GM19043 (cell line): ENCODE results near the gene SLC25A13.
"Not testable (repeated sequence)": the region's sequence is repeated elsewhere in the genome, so short reads cannot be mapped to it uniquely, and the experiment has no call there.

Experiments used
- ATAC-seq: cut with Tn5 transposase; IDR thresholded peaks from one replicate; pipeline ENCODE4 v1.9.1; 2021; ENCODE audit warnings: low read depth; ENCODE audit not compliant: unreplicated experiment

Gene SLC25A13

DNA sequence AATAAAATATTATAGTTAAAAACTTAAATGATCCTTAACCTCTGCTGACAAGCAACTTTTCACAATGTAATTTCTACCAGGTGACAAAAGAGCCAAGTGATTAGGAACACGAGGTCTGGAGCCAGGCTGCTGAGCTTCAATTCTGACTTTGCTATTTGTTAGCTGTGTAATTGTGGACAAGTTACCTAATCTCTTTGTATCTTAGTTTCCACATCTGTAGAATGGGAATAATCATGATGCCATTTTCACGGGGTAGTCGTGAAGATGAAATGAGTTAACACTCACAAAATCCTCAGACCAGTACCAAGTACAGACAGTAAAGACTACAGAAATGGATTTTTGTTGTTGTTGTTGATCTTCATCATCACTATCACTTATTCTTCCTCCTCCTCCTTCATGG lies 144.5 kb downstream of the SLC25A13 start:
- ATAC-seq, result no peak

DNA sequence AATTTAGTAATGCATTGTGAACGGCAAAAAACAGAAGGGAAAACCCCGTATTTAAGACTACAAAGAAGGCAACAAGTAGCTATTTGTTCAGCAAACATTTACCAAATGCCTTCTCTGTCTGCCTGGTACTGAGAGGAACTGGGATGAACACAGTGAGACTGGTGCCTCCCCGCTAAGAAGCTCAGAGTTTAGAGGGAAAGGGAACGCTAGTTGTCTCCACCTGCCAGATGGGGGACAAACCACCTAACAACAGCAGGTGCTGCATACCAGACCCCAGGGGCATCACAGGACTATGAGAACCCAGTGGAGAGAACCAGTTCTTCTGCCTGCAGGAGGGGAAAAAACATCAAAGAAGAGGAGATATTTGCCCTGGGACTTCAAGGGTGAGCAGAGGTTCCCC lies 147.1 kb downstream of the SLC25A13 start:
- no peak for ATAC-seq

- ATAC-seq, result no peak
These were observed 148.1 kb downstream of the SLC25A13 start for GRCh38 chr7:96173781-96174180.

DNA sequence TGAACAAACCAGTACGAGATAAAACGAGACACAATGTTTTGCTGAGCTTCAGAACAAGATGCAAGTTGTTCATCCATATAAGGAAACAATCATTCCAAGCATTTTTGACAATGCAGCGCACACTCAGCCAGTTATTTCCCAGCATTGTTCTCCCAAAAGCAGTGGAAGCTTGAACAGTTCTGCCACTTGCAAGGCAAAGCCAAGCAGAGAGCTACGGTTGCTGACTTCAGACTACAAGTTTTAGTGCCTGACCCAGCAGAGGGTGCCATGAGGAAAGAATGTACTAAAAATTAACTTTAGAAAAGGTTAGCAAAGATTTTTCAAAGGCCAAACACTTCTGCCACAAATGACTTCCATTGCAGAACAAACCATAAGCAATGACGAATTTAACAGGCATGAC lies 152.5 kb downstream of the SLC25A13 start:
- ATAC-seq, result no peak

DNA sequence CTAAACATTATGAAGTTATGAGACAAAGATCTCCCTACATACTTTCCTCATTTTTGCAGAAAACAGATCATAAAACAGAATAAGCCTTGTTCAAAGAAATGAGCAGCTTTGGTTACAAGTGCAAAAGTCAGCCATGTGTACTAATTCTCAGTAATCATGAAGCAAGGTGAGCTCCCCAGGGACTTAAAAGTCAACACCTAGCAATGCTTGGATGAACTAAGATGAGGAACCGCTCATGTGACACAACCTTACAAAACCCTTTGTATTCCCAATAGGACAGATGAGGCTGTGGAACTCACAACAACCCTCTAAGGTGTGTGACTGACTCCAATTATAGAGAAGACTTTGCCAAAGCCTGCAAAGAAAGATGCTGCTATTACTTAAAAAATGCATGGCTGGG lies 154.5 kb downstream of the SLC25A13 start:
- ATAC-seq, result peak; percentile 80

GRCh38 chr7:96161897-96162296 lies 160.0 kb downstream of the SLC25A13 start:
- ATAC-seq, result no peak

DNA sequence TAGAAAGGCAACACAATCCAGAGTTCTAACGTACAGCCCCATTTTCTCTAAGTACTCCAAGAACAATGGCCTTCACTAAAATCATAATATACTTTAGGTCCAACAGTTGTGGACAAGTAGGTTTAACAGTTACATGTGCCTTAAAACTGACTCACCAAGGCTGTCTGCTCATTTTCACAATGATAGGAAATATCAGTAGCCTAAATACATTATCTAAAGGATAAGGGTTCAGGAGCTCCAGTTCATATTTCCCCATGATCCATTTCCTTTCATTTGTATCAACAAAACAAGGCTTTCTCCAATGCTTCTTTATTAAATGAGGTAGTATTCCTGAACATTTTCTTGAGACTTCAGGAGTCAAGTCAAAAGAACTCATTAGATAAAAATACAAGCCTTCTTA lies 164.0 kb downstream of the SLC25A13 start:
- no peak for ATAC-seq

DNA sequence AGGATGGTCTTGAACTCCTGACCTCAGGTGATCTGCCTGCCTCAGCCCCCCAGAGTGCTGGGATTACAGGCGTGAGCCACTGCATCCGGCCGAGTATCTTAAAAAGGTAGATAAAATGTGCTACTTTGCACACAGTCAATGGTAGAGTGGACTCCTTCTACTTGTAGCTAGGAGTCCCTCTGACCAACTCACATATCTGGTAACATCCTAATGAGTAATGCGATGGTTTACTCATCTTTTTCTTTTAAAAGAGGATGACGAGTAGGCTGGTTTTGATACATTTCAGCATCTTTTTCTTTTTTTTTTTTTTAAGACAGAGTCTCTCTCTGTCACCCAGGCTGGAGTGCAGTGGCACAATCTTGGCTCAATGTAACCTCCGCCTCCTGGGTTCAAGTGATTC lies 167.4 kb downstream of the SLC25A13 start:
- ATAC-seq, result not testable (repeated sequence)

DNA sequence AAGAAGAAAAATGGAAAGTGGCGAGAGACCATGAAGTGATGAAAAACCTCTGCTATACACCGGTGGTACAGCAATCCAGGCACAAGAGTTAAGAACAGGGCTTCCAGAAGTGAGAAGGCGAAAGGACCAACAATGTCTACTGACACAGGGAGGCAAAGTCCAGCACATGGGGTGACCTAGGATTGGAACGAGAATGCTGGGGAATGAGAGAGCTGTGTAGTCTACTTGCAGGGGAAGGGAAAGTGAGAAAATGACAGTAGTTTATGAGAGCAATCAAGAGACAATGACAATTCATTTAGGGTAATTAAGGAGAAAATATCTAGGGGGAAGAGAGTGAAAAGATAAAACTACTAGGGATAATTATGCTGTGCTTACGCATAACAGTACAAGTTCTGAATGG lies 169.2 kb downstream of the SLC25A13 start:
- ATAC-seq, result no peak

GRCh38 chr7:96151889-96152288 lies 170.0 kb downstream of the SLC25A13 start:
- no peak for ATAC-seq

DNA sequence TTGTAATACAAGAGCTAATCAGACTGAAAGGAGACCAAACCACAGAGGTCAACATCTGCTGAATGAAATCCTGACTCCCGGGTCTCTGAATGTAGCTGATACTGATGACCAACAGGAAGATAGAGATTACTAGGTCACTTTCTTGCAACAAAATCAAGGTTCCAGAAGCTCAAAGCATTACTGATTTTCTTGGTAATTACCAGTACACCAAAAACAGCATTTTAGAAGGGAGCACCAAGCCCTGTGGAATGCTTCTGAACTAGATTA lies 177.7 kb downstream of the SLC25A13 start:
- ATAC-seq, result no peak

DNA sequence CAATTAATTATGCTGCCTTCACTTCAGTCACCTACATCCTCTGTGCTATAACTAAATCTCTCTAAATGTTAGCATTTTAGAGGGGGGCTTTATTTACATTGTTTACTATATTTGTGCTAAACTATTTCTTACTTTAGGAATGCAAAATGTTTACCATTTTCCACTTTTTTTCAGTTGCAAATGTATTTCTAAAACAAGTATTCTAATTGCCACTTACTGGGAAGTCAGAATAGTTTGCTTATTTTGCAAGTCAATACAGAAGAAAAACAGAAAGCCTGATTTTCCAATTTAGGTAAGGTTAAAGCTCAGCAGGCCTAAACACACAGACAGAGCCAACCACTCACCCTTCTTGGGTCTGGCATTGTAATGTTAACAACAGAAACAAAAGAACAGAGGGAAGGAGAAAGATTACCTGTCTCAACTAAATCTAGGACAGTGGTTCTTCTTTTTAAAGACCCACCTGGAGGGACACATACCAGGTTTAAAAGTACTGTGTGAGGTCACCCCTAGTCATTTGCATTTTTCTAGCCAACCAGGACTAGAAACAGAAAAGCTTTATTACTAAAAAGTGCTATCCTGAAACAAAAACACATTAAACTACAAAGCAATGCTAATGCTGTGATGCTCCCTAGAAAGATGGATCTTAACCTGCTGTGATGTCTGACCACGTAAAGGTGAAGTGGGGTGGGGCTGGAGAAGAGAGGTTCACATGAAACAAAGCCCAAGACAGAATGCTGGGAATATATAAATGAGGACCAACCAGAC lies 178.2 kb downstream of the SLC25A13 start:
- no peak for ATAC-seq

DNA sequence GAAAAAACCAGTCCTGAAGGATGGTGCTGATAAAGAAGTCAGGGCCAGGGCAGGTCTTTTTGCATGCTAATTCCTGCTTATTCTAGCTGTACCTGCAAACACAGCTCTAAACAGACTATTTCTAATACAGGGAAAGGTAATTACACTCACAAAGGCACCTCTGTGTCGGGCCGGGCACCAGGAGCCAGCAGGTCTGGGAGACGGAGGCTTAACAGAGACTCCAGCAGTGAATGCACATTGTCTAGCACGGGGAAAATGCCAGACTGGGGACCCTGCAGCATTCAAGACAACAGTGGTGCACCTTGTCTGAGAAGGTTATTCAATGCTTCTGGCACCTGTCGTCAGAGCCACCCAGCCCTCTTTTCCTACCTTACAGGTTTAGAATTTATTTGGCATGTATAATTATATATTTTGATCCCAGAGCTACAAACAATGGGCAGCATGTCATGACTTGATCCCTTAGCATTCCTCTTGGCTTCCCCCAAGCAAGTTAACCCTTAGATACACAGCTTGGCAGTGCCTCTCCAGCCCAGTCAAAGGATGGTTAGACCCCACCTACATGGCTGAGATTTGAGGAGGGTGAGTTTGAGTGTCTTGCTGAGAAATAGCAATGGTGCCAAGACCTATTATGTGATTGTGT lies 185.2 kb downstream of the SLC25A13 start:
- no peak for ATAC-seq

DNA sequence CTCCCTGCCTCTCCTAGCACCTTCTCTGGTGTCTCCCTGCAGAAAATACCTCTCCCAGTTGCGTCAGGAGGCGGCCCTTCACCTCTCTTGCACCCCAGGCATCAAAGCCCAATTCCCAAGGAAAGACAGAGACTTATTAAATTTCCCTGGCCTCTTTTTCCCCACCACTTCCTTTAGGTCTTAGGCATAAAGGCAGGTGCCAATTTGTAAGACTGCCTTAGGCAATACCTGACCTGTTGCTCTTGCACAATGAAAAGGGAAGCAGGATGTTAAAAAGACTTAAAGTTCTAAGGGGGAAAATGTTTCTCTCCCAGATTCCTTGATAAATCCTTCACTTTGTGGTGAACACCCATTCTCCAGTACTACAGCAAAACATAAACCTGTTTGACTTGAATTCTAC lies 186.7 kb downstream of the SLC25A13 start:
- no peak for ATAC-seq

DNA sequence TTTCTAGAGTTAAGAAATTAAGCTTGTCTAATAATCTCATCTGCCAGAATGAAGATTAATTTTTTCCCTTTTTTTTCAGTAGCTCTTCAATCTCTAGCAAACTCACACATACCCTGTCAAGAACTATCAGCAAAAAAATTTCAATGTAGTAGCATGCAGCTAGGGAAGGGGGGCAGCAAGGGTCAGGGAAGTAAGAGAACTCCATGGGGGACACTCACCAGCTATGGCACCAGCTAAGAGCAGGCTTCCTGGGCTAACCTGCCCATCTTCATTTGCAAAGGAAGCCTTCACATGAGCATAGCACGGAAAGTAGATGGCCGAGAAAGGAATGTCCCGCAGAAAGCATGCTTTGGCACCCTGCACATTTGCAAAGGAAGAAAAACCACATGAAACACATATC lies 190.4 kb downstream of the SLC25A13 start:
- no peak for ATAC-seq

GRCh38 chr7:96127746-96128145 lies 194.2 kb downstream of the SLC25A13 start:
- ATAC-seq, result no peak

GRCh38 chr7:96126382-96126781 lies 195.5 kb downstream of the SLC25A13 start:
- ATAC-seq, result no peak

GRCh38 chr7:96122746-96123145 lies 199.2 kb downstream of the SLC25A13 start:
- ATAC-seq, result no peak

GRCh38 chr7:96121752-96122151 lies 200.1 kb downstream of the SLC25A13 start:
- no peak for ATAC-seq

DNA sequence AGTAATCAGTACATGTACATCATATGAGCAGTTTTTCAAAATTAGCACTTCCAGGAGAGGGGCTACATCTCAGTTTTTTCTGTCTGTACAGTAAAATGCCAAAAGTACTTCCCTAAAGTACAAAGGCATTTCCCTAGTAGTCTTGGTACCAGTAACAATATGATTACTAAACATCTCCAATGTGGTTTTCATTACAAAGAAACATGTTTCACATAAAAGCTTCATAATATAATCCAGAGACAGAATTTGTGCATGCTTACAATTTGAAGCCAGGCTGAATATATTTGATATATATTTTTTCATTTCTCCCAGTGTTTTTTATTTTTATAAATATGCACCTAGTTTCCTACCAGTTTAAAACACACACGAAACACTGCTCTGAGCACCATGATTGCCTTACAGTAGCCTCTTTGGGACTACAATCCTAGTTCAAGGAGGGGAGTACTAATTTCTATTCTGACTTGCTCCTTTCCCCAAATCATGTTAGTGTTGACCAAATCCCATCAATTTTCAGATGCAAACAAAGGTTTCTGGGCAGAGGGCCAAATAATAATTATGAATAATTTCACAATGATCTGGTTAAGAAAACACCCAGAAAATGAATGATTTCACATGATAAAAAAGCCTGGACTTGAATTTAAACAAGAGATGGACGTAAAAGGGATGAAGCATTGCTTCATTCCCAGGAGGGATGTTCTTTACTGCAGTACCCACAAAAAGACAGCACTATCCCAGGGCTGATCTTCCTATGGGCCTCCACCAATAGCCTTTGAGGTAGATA lies 201.3 kb downstream of the SLC25A13 start:
- ATAC-seq, result no peak

DNA sequence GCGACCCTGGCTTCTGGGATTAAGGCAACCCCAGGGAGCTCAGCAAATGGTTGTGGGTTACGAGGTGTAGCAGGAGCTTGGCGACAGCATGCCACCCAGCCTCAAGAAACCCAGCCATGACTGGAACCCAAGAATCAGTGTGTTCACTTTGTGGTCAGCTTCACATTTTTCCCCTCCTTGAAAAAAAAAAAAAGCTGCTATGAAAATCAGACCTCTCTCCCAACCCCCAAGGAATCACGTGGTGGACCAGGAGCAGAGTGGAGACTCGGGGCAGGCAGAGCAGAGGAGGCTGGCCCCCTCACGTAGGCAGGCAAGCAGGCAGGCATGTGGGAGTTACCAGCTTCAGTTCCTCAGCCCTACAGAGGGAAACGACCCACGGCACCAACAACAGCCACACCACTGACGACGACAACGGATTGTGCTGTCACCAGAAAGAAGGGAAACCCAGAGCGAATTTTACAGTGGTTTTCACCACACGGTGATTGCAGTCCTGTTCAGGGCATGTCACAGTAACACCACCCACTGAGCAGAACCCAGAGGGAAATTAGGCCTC lies 203.4 kb downstream of the SLC25A13 start:
- no peak for ATAC-seq

- no peak for ATAC-seq
These were observed 205.7 kb downstream of the SLC25A13 start for GRCh38 chr7:96116173-96116572.
